WTC11 (cell line): ENCODE results near the gene COPZ2. TPM values are rescaled to one million over a fixed set of nuclear protein-coding genes. Genes with fewer than 3 reads are reported as not detected.
A peak's percentile ranks its signal among the peaks of the same experiment; 100 is the strongest.

ENCODE experiments used
- ATAC-seq: fragments of 200-7000 bp; cut with Tn5 transposase; 2 replicates; pipeline ENCODE4 v1.10.0; 2021; ENCODE audit warnings: mild to moderate bottlenecking, moderate library complexity
- CTCF ChIA-PET: fragments of 300-600 bp; sonication (Branson Sonifier 250); formaldehyde crosslinking; loops from one replicate; lab custom pipeline; 2021; ENCODE audit warnings: antibody characterized with exemption; lab: Charles Lee
- POLR2A ChIA-PET: fragments of 350-600 bp; sonication (Branson Sonifier 250); formaldehyde crosslinking; loops from one replicate; lab custom pipeline; 2021; ENCODE audit warnings: antibody characterized with exemption; lab: Charles Lee
- DNase-seq: peaks from one replicate; pipeline ENCODE4 v3.0.0; 2021; ENCODE audit warnings: low spot score
- H3K27ac Mint-ChIP-seq: 2 replicates; pipeline ENCODE4 v1.8.0; 2021; ENCODE audit warnings: mixed read lengths
- H3K27me3 Mint-ChIP-seq: 2 replicates; pipeline ENCODE4 v1.8.0; 2021; ENCODE audit warnings: low read depth, mild to moderate bottlenecking, moderate library complexity, mixed read lengths
- H3K36me3 Mint-ChIP-seq: 2 replicates; pipeline ENCODE4 v1.8.0; 2021; ENCODE audit warnings: mixed read lengths
- H3K4me1 Mint-ChIP-seq: 2 replicates; pipeline ENCODE4 v1.8.0; 2022; ENCODE audit warnings: mixed read lengths
- H3K4me3 Mint-ChIP-seq: 2 replicates; pipeline ENCODE4 v1.8.0; 2021; ENCODE audit warnings: mild to moderate bottlenecking, moderate library complexity, mixed read lengths
- H3K9me3 Mint-ChIP-seq: 2 replicates; pipeline ENCODE4 v1.8.0; 2021; ENCODE audit warnings: mixed read lengths
- ARID4B ChIP-seq: sonication (generic); formaldehyde crosslinking; IDR thresholded peaks from 2 replicates; pipeline ENCODE4 v1.8.0; 2023; ENCODE audit warnings: missing genetic modification reagents, mild to moderate bottlenecking, borderline replicate concordance
- ELF4 ChIP-seq: sonication (generic); formaldehyde crosslinking; IDR thresholded peaks from 2 replicates; pipeline ENCODE4 v1.8.1; 2022; ENCODE audit warnings: low read depth, mild to moderate bottlenecking, moderate library complexity, missing genetic modification reagents
- ETV6 ChIP-seq: sonication (generic); formaldehyde crosslinking; IDR thresholded peaks from 2 replicates; pipeline ENCODE4 v1.8.1; 2022; ENCODE audit warnings: mild to moderate bottlenecking, missing genetic modification reagents
- HMGXB4 ChIP-seq: sonication (generic); formaldehyde crosslinking; IDR thresholded peaks from 2 replicates; pipeline ENCODE4 v1.8.1; 2023; ENCODE audit warnings: mild to moderate bottlenecking, moderate library complexity, missing genetic modification reagents
- JUN ChIP-seq: sonication (generic); formaldehyde crosslinking; IDR thresholded peaks from 2 replicates; pipeline ENCODE4 v1.8.0; 2023; ENCODE audit warnings: mild to moderate bottlenecking, missing genetic modification reagents
- MAX ChIP-seq: sonication (generic); formaldehyde crosslinking; IDR thresholded peaks from 2 replicates; pipeline ENCODE4 v1.8.0; 2022; ENCODE audit warnings: mild to moderate bottlenecking, missing genetic modification reagents
- MLX ChIP-seq: sonication (generic); formaldehyde crosslinking; IDR thresholded peaks from 2 replicates; pipeline ENCODE4 v1.8.1; 2023; ENCODE audit warnings: mild to moderate bottlenecking, missing genetic modification reagents, moderate library complexity
- SMAD4 ChIP-seq: sonication (generic); formaldehyde crosslinking; IDR thresholded peaks from 2 replicates; pipeline ENCODE4 v1.8.0; 2022; ENCODE audit warnings: mild to moderate bottlenecking, missing genetic modification reagents
- TCF7 ChIP-seq: sonication (generic); formaldehyde crosslinking; IDR thresholded peaks from 2 replicates; pipeline ENCODE4 v1.8.0; 2022; ENCODE audit warnings: mild to moderate bottlenecking, low read depth, missing genetic modification reagents, moderate library complexity
- TEAD1 ChIP-seq: sonication (generic); formaldehyde crosslinking; IDR thresholded peaks from 2 replicates; pipeline ENCODE4 v1.8.0; 2022; ENCODE audit warnings: mild to moderate bottlenecking, missing genetic modification reagents
- USF1 ChIP-seq: sonication (generic); formaldehyde crosslinking; IDR thresholded peaks from 2 replicates; pipeline ENCODE4 v1.8.0; 2022; ENCODE audit warnings: mild to moderate bottlenecking, missing genetic modification reagents
- ZNF121 ChIP-seq: sonication (generic); formaldehyde crosslinking; IDR thresholded peaks from 2 replicates; pipeline ENCODE4 v1.8.0; 2023; ENCODE audit warnings: missing genetic modification reagents
- ZNF138 ChIP-seq: sonication (generic); formaldehyde crosslinking; conservative IDR thresholded peaks from 2 replicates; pipeline ENCODE4 v1.8.1; 2022; ENCODE audit warnings: mild to moderate bottlenecking, moderate library complexity, missing genetic modification reagents
- ZNF281 ChIP-seq: sonication (generic); formaldehyde crosslinking; IDR thresholded peaks from 2 replicates; pipeline ENCODE4 v1.8.0; 2023; ENCODE audit warnings: mild to moderate bottlenecking, missing genetic modification reagents
- total RNA-seq: library from RNA; stranded (reverse); gene quantifications from 3 replicates; pipeline ENCODE4 v1.2.3, GENCODE V29; 2021
- TF ChIP-seq, protein P1 (sequence below): sonication (generic); formaldehyde crosslinking; conservative IDR thresholded peaks from 2 replicates; pipeline ENCODE4 v1.8.1; 2023; ENCODE audit warnings: mild to moderate bottlenecking, low read depth, missing genetic modification reagents, moderate library complexity

Gene COPZ2
- total RNA-seq, 1 experiment from 2014 or later = 0.44 TPM

GRCh38 chr17:47990962-47991731, 46.5 kb downstream of the COPZ2 start:
- H3K9me3 Mint-ChIP-seq = no peaks in the 10 kb centered on the region
- H3K36me3 Mint-ChIP-seq = no peaks in the 10 kb centered on the region
- TF ChIP-seq ETV6 (CRISPR knock-in tag) (0 out of 2 replicates have a peak, but pooled peaks have one; percentile 15), HMGXB4 (0 out of 2 replicates have a peak, but pooled peaks have one; percentile 46), ZNF281 (CRISPR knock-in tag) (0 out of 2 replicates have a peak, but pooled peaks have one; percentile 18), TCF7 (CRISPR knock-in tag) (no peak), ARID4B (CRISPR knock-in tag) (no peak), JUN (CRISPR knock-in tag) (no peak), MAX (peak; percentile 30; the same call in 1 of the 2 replicates), SMAD4 (no peak), ELF4 (no peak), MLX (CRISPR knock-in tag) (no peak), ZNF138 (CRISPR knock-in tag) (no peak), ZNF121 (CRISPR knock-in tag) (0 out of 2 replicates have a peak, but pooled peaks have one; percentile 25), USF1 (CRISPR knock-in tag) (no peak), TEAD1 (CRISPR knock-in tag) (no peak)
- TF ChIP-seq, protein P1, sequence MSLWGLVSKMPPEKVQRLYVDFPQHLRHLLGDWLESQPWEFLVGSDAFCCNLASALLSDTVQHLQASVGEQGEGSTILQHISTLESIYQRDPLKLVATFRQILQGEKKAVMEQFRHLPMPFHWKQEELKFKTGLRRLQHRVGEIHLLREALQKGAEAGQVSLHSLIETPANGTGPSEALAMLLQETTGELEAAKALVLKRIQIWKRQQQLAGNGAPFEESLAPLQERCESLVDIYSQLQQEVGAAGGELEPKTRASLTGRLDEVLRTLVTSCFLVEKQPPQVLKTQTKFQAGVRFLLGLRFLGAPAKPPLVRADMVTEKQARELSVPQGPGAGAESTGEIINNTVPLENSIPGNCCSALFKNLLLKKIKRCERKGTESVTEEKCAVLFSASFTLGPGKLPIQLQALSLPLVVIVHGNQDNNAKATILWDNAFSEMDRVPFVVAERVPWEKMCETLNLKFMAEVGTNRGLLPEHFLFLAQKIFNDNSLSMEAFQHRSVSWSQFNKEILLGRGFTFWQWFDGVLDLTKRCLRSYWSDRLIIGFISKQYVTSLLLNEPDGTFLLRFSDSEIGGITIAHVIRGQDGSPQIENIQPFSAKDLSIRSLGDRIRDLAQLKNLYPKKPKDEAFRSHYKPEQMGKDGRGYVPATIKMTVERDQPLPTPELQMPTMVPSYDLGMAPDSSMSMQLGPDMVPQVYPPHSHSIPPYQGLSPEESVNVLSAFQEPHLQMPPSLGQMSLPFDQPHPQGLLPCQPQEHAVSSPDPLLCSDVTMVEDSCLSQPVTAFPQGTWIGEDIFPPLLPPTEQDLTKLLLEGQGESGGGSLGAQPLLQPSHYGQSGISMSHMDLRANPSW = no peak
- ChIA-PET POLR2A (no interaction called here), CTCF (interaction anchor here (0.6 to 2.0 kb wide), 11 partner anchors 11 to 148 kb away, joined by 3 to 13 read pairs (median 5); partner anchors contain the start of genes CDK5RAP3 and PRR15L)
- H3K27ac Mint-ChIP-seq = no peak overlapping the region; the same call in 1 of the 2 replicates
- DNase-seq (no peak), ATAC-seq (peak; percentile 48)
- H3K4me1 Mint-ChIP-seq = peaks cover 64% of the 10 kb centered on the region
- H3K4me3 Mint-ChIP-seq = peak overlapping the region; percentile 48
- no peaks in the 10 kb centered on the region for H3K27me3 Mint-ChIP-seq
